GM12873 (cell line): ENCODE measurements around the gene CYP46A1.

ENCODE experiments used
- TF ChIP-seq, protein P1 (sequence below): IDR thresholded peaks from 2 replicates; pipeline ENCODE4 v1.5.1; 2012; ENCODE audit warnings: low read depth, mild to moderate bottlenecking, moderate library complexity, low read length, control low read depth; ENCODE audit not compliant: insufficient read depth; ENCODE audit errors: missing control alignments

CYP46A1 gene

DNA sequence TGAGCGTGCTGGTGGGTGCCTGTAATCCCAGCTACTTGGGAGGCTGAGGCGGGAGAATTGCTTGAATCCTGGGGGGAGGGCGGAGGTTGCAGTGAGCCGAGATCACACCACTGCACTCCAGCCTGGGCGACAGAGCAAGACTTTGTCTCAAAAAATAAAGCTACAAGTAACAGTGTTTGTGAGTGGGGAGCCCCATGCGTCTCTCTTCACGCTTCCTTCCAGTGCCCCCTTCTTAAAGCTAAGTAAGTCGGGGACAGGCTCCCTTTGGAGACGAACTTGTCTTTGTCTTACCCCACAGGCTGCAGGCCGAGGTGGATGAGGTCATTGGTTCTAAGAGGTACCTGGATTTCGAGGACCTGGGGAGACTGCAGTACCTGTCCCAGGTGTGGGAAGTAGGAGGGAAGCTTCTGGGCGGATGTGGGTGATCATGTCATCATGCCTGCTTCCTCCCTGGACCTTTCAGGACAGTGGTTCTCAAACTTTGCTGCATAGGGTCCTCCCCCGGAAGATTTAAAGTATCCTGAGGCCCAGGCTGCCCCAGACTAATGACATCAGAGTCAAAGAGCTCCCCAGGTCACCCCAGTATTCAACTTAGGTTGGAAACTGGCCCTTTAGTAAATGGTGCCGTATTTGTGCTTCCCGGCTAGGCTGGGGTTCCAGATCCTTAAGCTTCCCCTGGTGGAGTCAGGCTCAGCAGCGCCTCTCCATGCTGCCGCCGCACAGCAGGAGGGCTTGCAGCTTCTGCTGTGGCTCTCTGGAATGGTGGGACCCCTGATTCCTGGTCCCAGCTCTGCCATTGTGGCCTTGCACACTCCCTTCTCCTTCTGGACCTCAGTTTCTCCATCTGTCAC is 37.1 kb downstream of the CYP46A1 start:
- TF ChIP-seq, protein P1, sequence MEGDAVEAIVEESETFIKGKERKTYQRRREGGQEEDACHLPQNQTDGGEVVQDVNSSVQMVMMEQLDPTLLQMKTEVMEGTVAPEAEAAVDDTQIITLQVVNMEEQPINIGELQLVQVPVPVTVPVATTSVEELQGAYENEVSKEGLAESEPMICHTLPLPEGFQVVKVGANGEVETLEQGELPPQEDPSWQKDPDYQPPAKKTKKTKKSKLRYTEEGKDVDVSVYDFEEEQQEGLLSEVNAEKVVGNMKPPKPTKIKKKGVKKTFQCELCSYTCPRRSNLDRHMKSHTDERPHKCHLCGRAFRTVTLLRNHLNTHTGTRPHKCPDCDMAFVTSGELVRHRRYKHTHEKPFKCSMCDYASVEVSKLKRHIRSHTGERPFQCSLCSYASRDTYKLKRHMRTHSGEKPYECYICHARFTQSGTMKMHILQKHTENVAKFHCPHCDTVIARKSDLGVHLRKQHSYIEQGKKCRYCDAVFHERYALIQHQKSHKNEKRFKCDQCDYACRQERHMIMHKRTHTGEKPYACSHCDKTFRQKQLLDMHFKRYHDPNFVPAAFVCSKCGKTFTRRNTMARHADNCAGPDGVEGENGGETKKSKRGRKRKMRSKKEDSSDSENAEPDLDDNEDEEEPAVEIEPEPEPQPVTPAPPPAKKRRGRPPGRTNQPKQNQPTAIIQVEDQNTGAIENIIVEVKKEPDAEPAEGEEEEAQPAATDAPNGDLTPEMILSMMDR, result no peak

DNA sequence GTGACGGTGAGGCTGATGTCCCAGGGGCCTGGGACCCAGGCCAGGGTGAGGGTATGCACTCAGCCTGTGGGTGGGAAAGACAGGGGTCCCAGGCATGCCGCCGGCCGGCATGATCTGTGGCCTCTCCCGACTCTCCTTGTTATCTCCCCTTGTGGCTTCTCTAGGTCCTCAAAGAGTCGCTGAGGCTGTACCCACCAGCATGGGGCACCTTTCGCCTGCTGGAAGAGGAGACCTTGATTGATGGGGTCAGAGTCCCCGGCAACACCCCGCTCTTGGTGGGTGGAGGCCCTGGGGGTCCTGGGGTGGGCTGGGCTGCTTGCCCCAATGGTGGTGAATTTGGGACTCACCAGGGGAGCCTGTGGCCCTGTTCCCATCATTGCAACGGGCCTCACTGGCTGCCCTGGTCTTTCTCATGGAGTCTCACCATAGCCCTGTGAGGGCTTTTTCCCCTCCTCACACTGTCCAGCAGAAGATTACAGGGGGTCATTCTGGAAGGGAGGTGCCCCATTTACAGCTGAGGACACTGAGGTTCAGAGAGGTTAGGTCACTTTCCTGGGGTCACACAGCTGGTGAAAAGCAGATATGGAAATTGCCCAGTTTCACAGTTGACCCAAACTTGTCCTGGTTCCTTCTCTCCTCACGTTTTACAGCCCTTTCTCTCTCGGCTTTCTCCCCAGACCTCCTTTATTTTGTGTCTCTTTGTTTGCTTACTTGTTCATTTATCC is 37.9 kb downstream of the CYP46A1 start:
- TF ChIP-seq, protein P1, result no peak

DNA sequence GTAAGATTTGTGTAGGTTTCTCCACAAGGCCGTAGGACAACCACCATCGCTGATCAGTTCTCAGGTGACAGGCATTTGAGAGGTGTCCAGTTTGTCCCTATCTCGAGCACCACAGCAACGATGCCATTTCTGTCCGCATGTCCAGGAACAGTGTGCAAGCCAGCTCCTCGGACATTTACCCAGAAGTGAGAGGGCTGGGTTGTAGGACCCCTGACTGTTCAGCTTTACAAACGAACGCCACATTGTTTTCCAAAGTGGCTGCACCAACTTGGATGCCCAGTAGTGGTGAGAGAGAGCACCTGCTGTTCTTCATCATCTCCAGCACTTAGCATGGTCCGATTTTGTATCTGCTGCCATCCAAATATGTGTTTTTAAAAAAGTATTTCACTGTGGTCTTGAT is 38.6 kb downstream of the CYP46A1 start:
- TF ChIP-seq, protein P1, result no peak

DNA sequence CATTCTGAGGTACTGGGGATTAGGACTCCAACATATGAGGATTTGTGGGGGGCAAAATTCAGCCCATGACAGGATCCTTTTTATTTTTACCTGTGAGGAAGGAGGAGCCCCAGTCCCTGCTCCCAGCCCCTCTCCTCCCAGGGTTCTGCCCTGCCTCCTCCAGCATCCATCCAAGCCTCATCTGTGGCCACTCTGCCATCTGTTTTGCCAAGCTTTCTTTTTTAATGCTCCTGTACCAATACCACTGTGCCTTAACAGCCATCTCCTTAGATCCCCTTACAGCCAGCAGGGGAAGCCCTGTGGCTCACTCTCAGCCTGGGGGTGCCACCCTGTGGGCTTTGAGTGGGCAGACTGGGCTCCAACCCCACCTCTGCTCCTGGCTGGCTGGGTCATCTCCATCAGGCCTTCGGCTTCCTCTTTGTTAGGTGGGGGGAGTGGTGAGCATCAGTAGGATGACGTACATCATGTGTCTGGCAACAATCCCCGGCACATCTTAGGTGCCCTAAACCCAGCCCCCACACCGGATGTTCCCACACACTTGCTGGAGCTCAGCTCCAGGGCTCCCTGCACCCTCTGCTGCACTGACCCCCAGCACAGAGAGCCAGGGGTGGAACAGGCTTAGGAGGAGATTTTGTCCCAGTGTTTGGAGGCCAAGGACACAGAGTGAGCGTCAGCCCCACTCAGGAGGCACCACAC is 40.2 kb downstream of the CYP46A1 start:
- TF ChIP-seq, protein P1, result no peak

DNA sequence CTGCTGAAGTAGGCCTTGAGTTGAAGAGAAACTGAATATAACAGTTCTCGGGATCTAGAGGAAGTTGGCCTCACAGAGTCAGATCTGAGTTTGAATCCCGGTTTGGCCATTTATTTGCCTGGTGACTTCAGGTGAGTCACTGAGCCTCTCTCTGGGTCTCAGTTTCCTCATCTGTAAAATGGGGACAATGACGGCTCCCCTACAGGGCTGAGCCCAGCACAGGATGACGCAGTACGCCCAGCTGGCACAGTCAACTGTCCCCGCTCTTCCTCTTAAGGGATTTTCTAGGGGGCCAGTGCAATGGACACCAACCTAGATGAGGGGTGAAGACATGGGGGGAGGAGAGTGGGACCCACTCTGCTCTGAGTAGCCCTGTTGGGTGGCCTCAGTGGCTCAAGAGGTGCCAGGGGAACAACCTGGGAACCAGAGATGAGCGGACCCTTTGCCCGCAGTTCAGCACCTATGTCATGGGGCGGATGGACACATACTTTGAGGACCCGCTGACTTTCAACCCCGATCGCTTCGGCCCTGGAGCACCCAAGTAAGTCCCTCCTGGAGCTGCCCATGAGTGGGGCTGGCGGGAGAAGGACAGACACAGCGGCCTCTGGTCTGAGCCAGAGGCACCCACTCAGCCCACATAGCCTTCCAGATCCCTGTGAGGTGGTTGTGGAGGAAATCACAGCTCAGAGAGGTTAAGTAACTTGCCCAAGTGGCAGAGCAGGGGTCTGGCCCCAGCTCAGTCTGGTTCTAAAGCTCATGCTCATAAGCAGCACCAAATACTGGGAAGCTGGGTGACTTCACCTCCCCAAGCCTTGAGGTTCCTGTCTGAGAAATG is 41.1 kb downstream of the CYP46A1 start:
- TF ChIP-seq, protein P1, result no peak

DNA sequence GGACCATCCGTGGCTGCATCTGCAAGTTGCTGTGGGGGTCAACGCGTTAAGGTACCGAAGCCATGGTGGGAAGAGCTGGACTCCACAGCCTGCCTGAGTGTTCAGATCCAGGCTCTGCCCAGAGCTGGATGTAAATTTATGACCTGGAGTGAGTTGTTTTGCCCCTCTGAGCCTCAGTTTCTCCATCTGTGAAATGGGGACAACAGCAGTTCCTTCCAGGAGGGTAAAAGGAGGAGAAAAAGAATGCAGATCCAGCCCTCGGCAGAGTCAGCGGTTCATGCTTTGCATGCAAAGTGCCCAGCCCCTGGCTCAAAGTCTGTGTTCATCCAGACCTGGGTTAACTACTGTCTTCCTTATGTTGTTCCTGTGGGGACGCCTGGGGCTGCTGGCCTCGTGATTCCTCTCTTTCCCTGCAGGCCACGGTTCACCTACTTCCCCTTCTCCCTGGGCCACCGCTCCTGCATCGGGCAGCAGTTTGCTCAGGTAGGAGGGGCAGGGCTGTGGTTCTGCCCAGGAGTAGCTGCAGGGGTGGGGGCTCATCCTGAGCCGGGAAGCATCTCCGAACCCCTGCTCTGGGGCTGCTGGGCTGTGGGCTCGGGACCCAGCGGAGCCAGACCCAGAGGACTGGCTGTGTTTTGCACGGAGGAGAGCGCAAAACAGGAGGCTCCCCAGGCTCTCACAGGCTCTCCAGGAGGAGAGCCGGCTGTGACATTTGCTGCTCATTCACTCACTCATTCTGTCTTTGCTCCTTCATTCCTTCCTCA is 41.9 kb downstream of the CYP46A1 start:
- TF ChIP-seq, protein P1, result no peak
